GM10248 (cell line): Measurements from ENCODE around the gene GDA.
"Not testable (repeated sequence)": the region's sequence is repeated elsewhere in the genome, so short reads cannot be mapped to it uniquely, and the experiment has no call there.

Source experiments
- CTCF ChIA-PET: fragments of 300-600 bp; sonication (Branson Sonifier 250); formaldehyde crosslinking; extraction: SDS; loops from one replicate; lab custom pipeline; 2021; ENCODE audit warnings: antibody characterized with exemption; lab: Yijun Ruan, JAX
- POLR2A ChIA-PET: fragments of 350-650 bp; sonication (Branson Sonifier 250); formaldehyde crosslinking; extraction: SDS; loops from one replicate; lab custom pipeline; 2020; ENCODE audit warnings: antibody characterized with exemption; lab: Yijun Ruan, JAX
- DNase-seq: peaks from one replicate; pipeline ENCODE4 v3.0.0; 2012; ENCODE audit errors: extremely low spot score
- TF ChIP-seq, protein P1 (sequence below): IDR thresholded peaks from 2 replicates; pipeline ENCODE4 v1.5.1; 2012; ENCODE audit warnings: mild to moderate bottlenecking, low read depth; ENCODE audit errors: extremely low read depth, missing control alignments, control extremely low read depth

The GDA gene

GRCh38 chr9:72268961-72269360, 119.7 kb downstream of the GDA start:
- ChIA-PET POLR2A (no interaction called here), CTCF (interaction anchor here (1.7 to 9.1 kb wide), 3 partner anchors 10 to 230 kb away, joined by 5 to 193 read pairs (median 5); no protein-coding TSS in a partner anchor)
- TF ChIP-seq, protein P1, sequence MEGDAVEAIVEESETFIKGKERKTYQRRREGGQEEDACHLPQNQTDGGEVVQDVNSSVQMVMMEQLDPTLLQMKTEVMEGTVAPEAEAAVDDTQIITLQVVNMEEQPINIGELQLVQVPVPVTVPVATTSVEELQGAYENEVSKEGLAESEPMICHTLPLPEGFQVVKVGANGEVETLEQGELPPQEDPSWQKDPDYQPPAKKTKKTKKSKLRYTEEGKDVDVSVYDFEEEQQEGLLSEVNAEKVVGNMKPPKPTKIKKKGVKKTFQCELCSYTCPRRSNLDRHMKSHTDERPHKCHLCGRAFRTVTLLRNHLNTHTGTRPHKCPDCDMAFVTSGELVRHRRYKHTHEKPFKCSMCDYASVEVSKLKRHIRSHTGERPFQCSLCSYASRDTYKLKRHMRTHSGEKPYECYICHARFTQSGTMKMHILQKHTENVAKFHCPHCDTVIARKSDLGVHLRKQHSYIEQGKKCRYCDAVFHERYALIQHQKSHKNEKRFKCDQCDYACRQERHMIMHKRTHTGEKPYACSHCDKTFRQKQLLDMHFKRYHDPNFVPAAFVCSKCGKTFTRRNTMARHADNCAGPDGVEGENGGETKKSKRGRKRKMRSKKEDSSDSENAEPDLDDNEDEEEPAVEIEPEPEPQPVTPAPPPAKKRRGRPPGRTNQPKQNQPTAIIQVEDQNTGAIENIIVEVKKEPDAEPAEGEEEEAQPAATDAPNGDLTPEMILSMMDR, result no peak
- DNase-seq, result no peak

DNA sequence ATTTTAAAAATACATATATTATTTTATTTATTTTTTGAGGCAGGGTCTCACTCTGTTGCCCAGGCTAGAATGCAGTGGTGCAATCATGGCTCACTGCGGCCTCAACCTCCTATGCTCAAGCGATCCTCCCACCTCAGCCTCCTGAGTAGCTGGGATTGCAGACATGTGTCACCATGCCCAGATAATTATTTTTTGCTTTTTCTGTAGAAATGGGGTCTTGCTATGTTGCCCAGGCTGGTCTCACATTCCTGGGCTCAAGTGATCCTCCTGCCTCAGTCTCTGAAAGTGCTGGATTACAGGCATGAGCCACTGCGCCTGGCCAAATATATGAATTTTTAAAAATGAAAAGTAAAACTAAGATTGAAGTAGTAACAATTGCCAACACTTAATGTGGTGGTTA, 121.1 kb downstream of the GDA start:
- ChIA-PET POLR2A (interaction anchor here (0.6 kb wide), 1 partner anchor 501 kb away, joined by 3 read pairs; no protein-coding TSS in a partner anchor), CTCF (interaction anchor here (1.3 to 9.1 kb wide), 7 partner anchors 11 to 553 kb away, joined by 3 to 193 read pairs (median 9); no protein-coding TSS in a partner anchor)
- not testable (repeated sequence) for DNase-seq

DNA sequence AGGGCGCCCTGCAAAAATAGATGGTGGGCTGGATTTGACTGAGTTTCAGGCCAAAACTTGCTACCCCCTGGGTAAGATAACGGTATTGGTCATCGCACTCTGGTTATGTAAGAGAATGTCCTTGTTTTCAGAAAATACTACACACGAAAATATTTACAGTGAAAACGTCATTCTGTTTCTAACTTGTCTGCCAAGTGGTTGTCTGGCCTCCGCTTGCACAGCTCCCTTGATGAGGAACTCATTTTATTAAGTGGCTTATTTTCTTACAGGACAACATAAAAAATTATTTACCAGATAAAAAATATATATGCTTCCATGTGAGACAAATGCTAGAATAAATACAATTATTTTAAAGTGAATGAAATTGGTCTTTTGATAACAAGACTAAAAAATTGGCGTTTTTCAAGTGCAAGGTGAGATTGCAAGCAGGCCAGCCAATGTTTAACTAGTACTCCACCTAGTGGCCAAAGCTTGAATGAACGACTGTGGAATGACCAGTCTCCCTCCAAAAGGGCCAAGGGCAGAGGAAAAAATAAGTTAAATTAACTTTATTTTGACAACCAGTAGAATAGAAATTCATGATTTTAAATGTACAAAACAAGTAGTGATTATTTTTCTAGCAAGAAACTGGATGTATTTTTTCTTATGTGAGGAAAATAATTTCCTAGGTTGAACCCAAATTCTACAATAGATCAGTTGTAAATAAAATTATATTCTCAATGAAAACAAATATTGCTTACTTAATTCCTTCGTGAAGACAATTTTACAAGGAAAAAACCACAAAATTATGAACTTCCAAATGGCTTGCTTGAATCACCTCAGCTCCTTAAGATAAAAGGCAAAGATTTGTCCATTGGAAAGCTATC, 122.6 kb downstream of the GDA start:
- DNase-seq, result peak; percentile 71

GRCh38 chr9:72274441-72274840, 125.2 kb downstream of the GDA start:
- CTCF ChIA-PET, result interaction anchor here (1.3 to 9.1 kb wide), 5 partner anchors 7 to 548 kb away, joined by 6 to 193 read pairs (median 25); no protein-coding TSS in a partner anchor

More for the DNA sequence above, 122.6 kb downstream of the GDA start:
- TF ChIP-seq, protein P1, result peak; percentile 84
- POLR2A ChIA-PET, result no interaction called here
- CTCF ChIA-PET, result interaction anchor here (0.7 to 9.1 kb wide), 36 partner anchors 9 to 810 kb away, joined by 3 to 193 read pairs (median 4); no protein-coding TSS in a partner anchor

DNA sequence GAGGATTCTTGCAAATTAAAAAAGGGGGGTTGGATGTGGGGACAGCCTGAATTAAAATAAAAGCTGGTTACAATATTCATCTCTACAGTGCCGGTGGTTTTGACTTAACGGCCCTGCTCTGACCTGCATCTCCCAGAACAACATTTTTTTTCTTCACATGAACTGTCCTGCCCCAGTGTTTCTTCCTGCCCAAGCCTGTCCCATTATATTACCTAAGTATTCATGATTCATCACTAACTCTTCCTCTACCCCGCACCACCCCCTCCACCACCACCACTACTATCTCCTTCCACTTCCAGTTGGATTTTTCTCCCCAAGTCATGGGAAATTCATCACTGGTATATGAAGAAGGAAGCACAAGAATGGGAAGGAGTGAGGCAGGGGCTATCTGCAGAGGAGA, 125.7 kb downstream of the GDA start:
- ChIA-PET POLR2A (no interaction called here), CTCF (interaction anchor here (1.3 to 9.1 kb wide), 5 partner anchors 15 to 547 kb away, joined by 3 to 193 read pairs (median 9); no protein-coding TSS in a partner anchor)
- TF ChIP-seq, protein P1, result no peak
- DNase-seq, result no peak

More at GRCh38 chr9:72274441-72274840, 125.2 kb downstream of the GDA start:
- POLR2A ChIA-PET, result no interaction called here
- no peak for DNase-seq
- TF ChIP-seq, protein P1, result no peak

- POLR2A ChIA-PET, result interaction anchor here (0.5 kb wide), 1 partner anchor 243 kb away, joined by 3 read pairs; no protein-coding TSS in a partner anchor
- TF ChIP-seq, protein P1, result no peak
- CTCF ChIA-PET, result interaction anchor here (0.9 to 9.1 kb wide), 8 partner anchors 14 to 581 kb away, joined by 3 to 193 read pairs (median 4); no protein-coding TSS in a partner anchor
- no peak for DNase-seq
These were observed 127.2 kb downstream of the GDA start for GRCh38 chr9:72276429-72276828.

DNA sequence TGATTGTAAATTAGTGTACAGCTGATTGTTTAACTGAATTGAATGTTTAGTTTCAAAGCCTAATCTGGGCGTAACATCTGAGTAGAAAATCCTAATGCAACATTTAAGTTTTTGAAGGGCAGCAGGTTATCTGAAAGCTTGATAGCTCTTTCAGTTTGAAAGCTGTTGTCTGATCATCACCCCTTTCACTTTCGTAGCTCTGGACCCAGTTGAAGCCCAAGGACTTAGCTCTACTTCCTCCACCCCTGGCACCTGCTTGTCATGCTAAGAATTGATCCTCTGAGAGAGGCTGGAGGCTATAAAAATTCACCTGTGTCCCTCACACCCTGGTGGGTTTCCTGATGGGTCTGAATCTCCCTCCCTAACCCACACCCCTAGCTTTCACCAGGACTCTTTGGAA, 129.7 kb downstream of the GDA start:
- no peak for DNase-seq
- TF ChIP-seq, protein P1, result no peak
- CTCF ChIA-PET, result interaction anchor here (0.9 to 9.0 kb wide), 16 partner anchors 7 to 743 kb away, joined by 3 to 129 read pairs (median 11); no protein-coding TSS in a partner anchor
- POLR2A ChIA-PET, result no interaction called here
